ENCODE measurements around the gene SLC25A13.
A peak's percentile ranks its signal among the peaks of the same experiment; 100 is the strongest.
"Not testable (repeated sequence)": the region's sequence is repeated elsewhere in the genome, so short reads cannot be mapped to it uniquely, and the experiment has no call there.

The SLC25A13 gene

DNA sequence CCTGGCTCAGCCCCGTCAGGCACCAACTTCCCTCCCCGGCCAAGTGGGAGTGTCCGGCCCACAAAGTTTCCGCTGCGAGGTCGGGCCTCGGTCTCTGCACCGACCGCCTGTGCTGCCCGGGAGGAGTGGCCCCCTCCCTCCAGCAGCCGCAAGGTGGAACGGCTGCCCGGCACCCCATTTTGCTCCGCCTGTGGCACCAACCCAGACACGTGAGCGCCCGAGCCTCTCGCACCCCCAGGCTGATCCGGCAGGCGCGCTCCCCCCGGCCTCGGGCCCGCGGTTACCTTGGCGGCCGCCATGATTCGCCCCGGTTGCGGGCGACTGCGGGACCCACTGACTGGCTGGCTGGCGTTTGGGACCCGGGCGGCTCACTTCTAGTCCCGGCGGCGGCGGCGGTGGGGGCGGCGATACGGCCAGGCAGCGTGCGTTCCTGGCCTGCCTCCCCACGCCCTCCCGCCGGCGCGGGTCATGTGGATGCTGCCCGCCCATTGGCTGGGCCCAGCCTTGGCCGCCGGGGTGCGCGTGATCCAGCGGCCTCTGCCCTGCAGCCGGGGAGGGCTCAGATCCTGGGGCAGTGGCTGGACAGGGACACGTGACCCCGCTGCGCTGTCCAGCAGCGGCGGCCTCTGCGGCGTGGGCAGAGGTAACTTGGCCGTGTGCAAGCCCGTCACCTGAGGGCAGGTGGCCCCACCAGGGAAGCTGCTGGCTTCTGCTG lies at the start of gene SLC25A13:
Gene SLC25A13 (minus strand): TSS at position 441 of the 715 bp plus-strand sequence. CDS start 142 bp downstream, at position 299.
- peak within 1 kb of the TSS; percentile 80 to 93 (median 89) for H3K4me3 ChIP-seq (ENCODE audit: low read depth in 1 of 5, low read length in 5 of 5)
- peaks cover 11 to 39% (median 31%) of the 10 kb centered on the region in 5 donors for H3K4me1 ChIP-seq (ENCODE audit: control insufficient read depth in 5 of 5, insufficient read depth in 5 of 5, low read length in 5 of 5)
- peak within 1 kb of the TSS; percentile 97 for H3K27ac ChIP-seq (ENCODE audit: low read depth, low read length)
- H3K9ac ChIP-seq (ENCODE audit: low read length in 5 of 5), result peak within 1 kb of the TSS; percentile 89 to 96 (median 93)
- no peaks in the 10 kb centered on the region for H3K27me3 ChIP-seq (ENCODE audit: control insufficient read depth in 5 of 5, insufficient read depth in 4 of 5, low read length in 5 of 5)
- H3K9me3 ChIP-seq (ENCODE audit: control insufficient read depth in 5 of 5, low read length in 5 of 5), result no peaks in the 10 kb centered on the region
- no peaks in the 10 kb centered on the region for H3K36me3 ChIP-seq (ENCODE audit: control insufficient read depth in 5 of 5, insufficient read depth in 5 of 5, low read length in 5 of 5)

- H3K36me3 ChIP-seq (ENCODE audit: control insufficient read depth in 5 of 5, insufficient read depth in 5 of 5, low read length in 5 of 5), result not testable (repeated sequence)
These were observed 44.0 kb upstream of the SLC25A13 start for GRCh38 chr7:96365916-96366315.

GRCh38 chr7:96361116-96361857 lies 39.4 kb upstream of the SLC25A13 start:
- H3K9me3 ChIP-seq (ENCODE audit: control insufficient read depth in 5 of 5, low read length in 5 of 5), result no peaks in the 10 kb centered on the region
- H3K9ac ChIP-seq (ENCODE audit: low read length in 5 of 5), result no peak overlapping the region
- no peak overlapping the region for H3K4me3 ChIP-seq (ENCODE audit: low read depth in 1 of 5, low read length in 5 of 5)
- H3K27me3 ChIP-seq (ENCODE audit: control insufficient read depth in 5 of 5, insufficient read depth in 4 of 5, low read length in 5 of 5), result no peaks in the 10 kb centered on the region
- H3K36me3 ChIP-seq (ENCODE audit: control insufficient read depth in 5 of 5, insufficient read depth in 5 of 5, low read length in 5 of 5), result no peaks in the 10 kb centered on the region
- H3K4me1 ChIP-seq (ENCODE audit: control insufficient read depth in 5 of 5, insufficient read depth in 5 of 5, low read length in 5 of 5), result no peaks in the 10 kb centered on the region
- H3K27ac ChIP-seq (ENCODE audit: low read depth, low read length), result no peak overlapping the region

More at GRCh38 chr7:96365916-96366315, 44.0 kb upstream of the SLC25A13 start:
- H3K9me3 ChIP-seq (ENCODE audit: control insufficient read depth in 5 of 5, low read length in 5 of 5); H3K9ac ChIP-seq (ENCODE audit: low read length in 5 of 5); H3K4me3 ChIP-seq (ENCODE audit: low read depth in 1 of 5, low read length in 5 of 5); H3K27me3 ChIP-seq (ENCODE audit: control insufficient read depth in 5 of 5, insufficient read depth in 4 of 5, low read length in 5 of 5); H3K4me1 ChIP-seq (ENCODE audit: control insufficient read depth in 5 of 5, insufficient read depth in 5 of 5, low read length in 5 of 5); H3K27ac ChIP-seq (ENCODE audit: low read depth, low read length): not testable (repeated sequence)

GRCh38 chr7:96359876-96360275 lies 38.0 kb upstream of the SLC25A13 start:
- Histone ChIP-seq H3K36me3 (ENCODE audit: control insufficient read depth in 5 of 5, insufficient read depth in 5 of 5, low read length in 5 of 5) (no peaks in the 10 kb centered on the region), H3K9ac (ENCODE audit: low read length in 5 of 5) (no peak overlapping the region), H3K4me3 (ENCODE audit: low read depth in 1 of 5, low read length in 5 of 5) (no peak overlapping the region), H3K4me1 (ENCODE audit: control insufficient read depth in 5 of 5, insufficient read depth in 5 of 5, low read length in 5 of 5) (no peaks in the 10 kb centered on the region), H3K27ac (ENCODE audit: low read depth, low read length) (no peak overlapping the region), H3K9me3 (ENCODE audit: control insufficient read depth in 5 of 5, low read length in 5 of 5) (no peaks in the 10 kb centered on the region), H3K27me3 (ENCODE audit: control insufficient read depth in 5 of 5, insufficient read depth in 4 of 5, low read length in 5 of 5) (no peaks in the 10 kb centered on the region)

DNA sequence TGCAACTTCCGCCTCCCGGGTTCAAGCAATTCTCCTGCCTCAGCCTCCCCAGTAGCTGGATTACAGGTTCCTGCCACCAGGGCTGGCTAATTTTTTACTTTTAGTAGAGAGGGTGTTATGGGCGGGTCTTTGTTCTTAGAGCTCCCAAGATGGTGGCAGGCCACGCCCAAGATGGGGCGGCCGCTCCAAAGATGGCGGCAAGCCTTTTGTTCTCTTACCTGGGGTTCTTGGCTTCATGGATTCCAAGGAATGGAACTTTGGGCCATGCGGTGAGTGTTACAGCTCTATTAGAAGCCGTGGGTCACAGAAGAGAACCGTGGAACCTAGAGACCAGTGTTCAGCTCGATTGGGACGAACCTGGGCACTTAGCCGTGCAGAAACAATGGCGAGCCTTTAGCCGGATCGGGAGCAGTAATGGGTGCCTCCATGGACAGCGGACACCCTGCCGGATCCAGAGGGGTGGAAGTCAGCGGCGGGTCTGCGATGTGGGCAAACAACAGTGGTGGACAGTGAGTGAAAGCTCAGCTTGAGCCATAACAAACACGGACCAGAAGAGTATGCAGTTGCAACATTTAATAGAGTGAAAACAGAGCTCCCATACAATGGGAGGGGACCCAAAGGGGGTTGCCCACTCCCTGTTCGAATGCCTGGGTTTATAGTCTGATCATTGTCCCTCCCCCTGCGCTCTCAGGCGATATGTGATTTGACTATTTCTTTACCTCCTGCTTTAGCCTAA lies 36.5 kb upstream of the SLC25A13 start:
- H3K36me3 ChIP-seq (ENCODE audit: control insufficient read depth in 5 of 5, insufficient read depth in 5 of 5, low read length in 5 of 5); H3K4me1 ChIP-seq (ENCODE audit: control insufficient read depth in 5 of 5, insufficient read depth in 5 of 5, low read length in 5 of 5); H3K4me3 ChIP-seq (ENCODE audit: low read depth in 1 of 5, low read length in 5 of 5); H3K27me3 ChIP-seq (ENCODE audit: control insufficient read depth in 5 of 5, insufficient read depth in 4 of 5, low read length in 5 of 5); H3K9me3 ChIP-seq (ENCODE audit: control insufficient read depth in 5 of 5, low read length in 5 of 5); H3K27ac ChIP-seq (ENCODE audit: low read depth, low read length); H3K9ac ChIP-seq (ENCODE audit: low read length in 5 of 5): not testable (repeated sequence)

- Histone ChIP-seq H3K4me1 (ENCODE audit: control insufficient read depth in 5 of 5, insufficient read depth in 5 of 5, low read length in 5 of 5) (no peaks in the 10 kb centered on the region), H3K27me3 (ENCODE audit: control insufficient read depth in 5 of 5, insufficient read depth in 4 of 5, low read length in 5 of 5) (no peaks in the 10 kb centered on the region), H3K4me3 (ENCODE audit: low read depth in 1 of 5, low read length in 5 of 5) (no peak overlapping the region), H3K9ac (ENCODE audit: low read length in 5 of 5) (no peak overlapping the region), H3K27ac (ENCODE audit: low read depth, low read length) (no peak overlapping the region), H3K9me3 (ENCODE audit: control insufficient read depth in 5 of 5, low read length in 5 of 5) (no peaks in the 10 kb centered on the region), H3K36me3 (ENCODE audit: control insufficient read depth in 5 of 5, insufficient read depth in 5 of 5, low read length in 5 of 5) (no peaks in the 10 kb centered on the region)
These were observed 34.1 kb upstream of the SLC25A13 start for GRCh38 chr7:96355990-96356506.

GRCh38 chr7:96354881-96355280 lies 33.0 kb upstream of the SLC25A13 start:
- Histone ChIP-seq H3K4me1 (ENCODE audit: control insufficient read depth in 5 of 5, insufficient read depth in 5 of 5, low read length in 5 of 5) (no peaks in the 10 kb centered on the region), H3K4me3 (ENCODE audit: low read depth in 1 of 5, low read length in 5 of 5) (no peak overlapping the region), H3K36me3 (ENCODE audit: control insufficient read depth in 5 of 5, insufficient read depth in 5 of 5, low read length in 5 of 5) (no peaks in the 10 kb centered on the region), H3K27me3 (ENCODE audit: control insufficient read depth in 5 of 5, insufficient read depth in 4 of 5, low read length in 5 of 5) (no peaks in the 10 kb centered on the region), H3K9ac (ENCODE audit: low read length in 5 of 5) (no peak overlapping the region), H3K9me3 (ENCODE audit: control insufficient read depth in 5 of 5, low read length in 5 of 5) (no peaks in the 10 kb centered on the region), H3K27ac (ENCODE audit: low read depth, low read length) (no peak overlapping the region)

GRCh38 chr7:96349572-96349971 lies 27.7 kb upstream of the SLC25A13 start:
- Histone ChIP-seq H3K36me3 (ENCODE audit: control insufficient read depth in 5 of 5, insufficient read depth in 5 of 5, low read length in 5 of 5) (no peaks in the 10 kb centered on the region), H3K9me3 (ENCODE audit: control insufficient read depth in 5 of 5, low read length in 5 of 5) (no peaks in the 10 kb centered on the region), H3K27ac (ENCODE audit: low read depth, low read length) (no peak overlapping the region), H3K4me3 (ENCODE audit: low read depth in 1 of 5, low read length in 5 of 5) (no peak overlapping the region), H3K27me3 (ENCODE audit: control insufficient read depth in 5 of 5, insufficient read depth in 4 of 5, low read length in 5 of 5) (peaks cover 0 to 2% (median 0%) of the 10 kb centered on the region in 5 donors), H3K9ac (ENCODE audit: low read length in 5 of 5) (no peak overlapping the region), H3K4me1 (ENCODE audit: control insufficient read depth in 5 of 5, insufficient read depth in 5 of 5, low read length in 5 of 5) (peaks cover 0 to 2% (median 0%) of the 10 kb centered on the region in 5 donors)

DNA sequence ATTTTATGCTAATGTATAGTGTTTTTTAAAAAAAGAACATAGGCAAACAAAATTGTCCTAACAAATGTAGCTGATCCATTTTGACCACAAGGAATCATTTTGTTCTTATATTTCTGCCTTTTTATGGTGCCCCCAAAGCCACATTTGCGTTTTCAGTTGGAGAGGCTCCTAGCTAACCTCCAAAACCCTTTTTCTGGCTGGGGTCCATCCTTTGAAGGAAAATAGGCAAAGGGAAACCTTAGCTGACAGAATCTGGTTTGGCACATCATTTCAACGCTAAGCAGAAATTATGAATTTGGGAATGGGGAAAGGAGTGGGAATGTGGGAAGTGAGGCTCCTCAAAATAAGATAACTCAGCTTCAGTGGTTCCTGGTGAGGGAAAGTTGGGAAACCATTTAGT lies 25.6 kb upstream of the SLC25A13 start:
- H3K4me1 ChIP-seq (ENCODE audit: control insufficient read depth in 5 of 5, insufficient read depth in 5 of 5, low read length in 5 of 5), result peaks cover 0 to 2% (median 0%) of the 10 kb centered on the region in 5 donors
- H3K36me3 ChIP-seq (ENCODE audit: control insufficient read depth in 5 of 5, insufficient read depth in 5 of 5, low read length in 5 of 5), result no peaks in the 10 kb centered on the region
- H3K9ac ChIP-seq (ENCODE audit: low read length in 5 of 5), result no peak overlapping the region
- H3K27me3 ChIP-seq (ENCODE audit: control insufficient read depth in 5 of 5, insufficient read depth in 4 of 5, low read length in 5 of 5), result peaks cover 0 to 2% (median 0%) of the 10 kb centered on the region in 5 donors
- H3K9me3 ChIP-seq (ENCODE audit: control insufficient read depth in 5 of 5, low read length in 5 of 5), result no peaks in the 10 kb centered on the region
- H3K4me3 ChIP-seq (ENCODE audit: low read depth in 1 of 5, low read length in 5 of 5), result no peak overlapping the region
- no peak overlapping the region for H3K27ac ChIP-seq (ENCODE audit: low read depth, low read length)

Measured in subcutaneous abdominal adipose tissue (tissue), 5 donors.